A549 treated with AZD9567 at 1 μM for 4 hours (cell line): ENCODE data around the gene TEAD4. TPM values are rescaled to one million over a fixed set of nuclear protein-coding genes. Genes with fewer than 3 reads are reported as not detected.

Experiments
- total RNA-seq: library from RNA; stranded (reverse); fragments of 200-300 nt; extraction: Qiagen RNA extraction; gene quantifications from 5 replicates; pipeline ENCODE4 v1.2.3, GENCODE V29; 2022; ENCODE audit not compliant: insufficient read depth

TEAD4 gene
- total RNA-seq: 37.5 to 50.4 TPM (median 48.8 TPM) in 5 replicates

GRCh38 chr12:2959192-2959504 lies at the start of gene TEAD4:
TSS of gene TEAD4 (plus strand) at chr12:2959397.

GRCh38 chr12:3076730-3077571 lies 117.8 kb downstream of the TEAD4 start, which contains the start of gene TSPAN9:
TSS of gene TSPAN9 (plus strand) at chr12:3077379. CDS start at chr12:3201194, 123,815 bp downstream.

Other genes with a start within 250 kb of the TEAD4 start
- gene FKBP4, start 164.4 kb upstream of the TEAD4 start, total RNA-seq: 90.1 to 107 TPM (median 102 TPM) in 5 replicates
- gene ITFG2, start 146.7 kb upstream of the TEAD4 start, total RNA-seq: 14.6 to 25.3 TPM (median 16.3 TPM) in 5 replicates
- not detected in 5 replicates for gene NRIP2, start 124.4 kb upstream of the TEAD4 start, total RNA-seq
- not detected in 5 replicates for gene TEX52, start 102.4 kb upstream of the TEAD4 start, total RNA-seq
- 75.0 to 91.4 TPM (median 85.0 TPM) in 5 replicates for gene FOXM1, start 82.2 kb upstream of the TEAD4 start, total RNA-seq
- 40.0 to 53.7 TPM (median 47.6 TPM) in 5 replicates for gene RHNO1, start 82.2 kb upstream of the TEAD4 start, total RNA-seq
- gene TULP3, start 68.5 kb upstream of the TEAD4 start, total RNA-seq: 18.1 to 25.7 TPM (median 20.5 TPM) in 5 replicates
- 38.6 to 53.8 TPM (median 46.8 TPM) in 5 replicates for gene TSPAN9, start 118.0 kb downstream of the TEAD4 start, total RNA-seq